GM23338 (cell line): ENCODE data around the gene NFIC.

Experiments used
- CREB1 ChIP-seq: fragments of 250-450 bp; sonication (Bioruptor Pico); IDR thresholded peaks from 2 replicates; pipeline ENCODE4 v1.5.0; 2020; ENCODE audit warnings: low read depth, mild to moderate bottlenecking, moderate library complexity
- ETS1 ChIP-seq: IDR thresholded peaks from 2 replicates; pipeline ENCODE4 v1.6.1; 2016; ENCODE audit warnings: antibody characterized with exemption
- EZH2 ChIP-seq: fragments of 200-600 bp; sonication (generic); IDR thresholded peaks from one replicate; pipeline ENCODE4 v1.8.0; 2017; ENCODE audit warnings: antibody characterized with exemption, mild to moderate bottlenecking, low read depth; ENCODE audit not compliant: unreplicated experiment
- EZH2phosphoT487 ChIP-seq: fragments of 200-600 bp; sonication (generic); IDR thresholded peaks from one replicate; pipeline ENCODE4 v1.8.1; 2018; ENCODE audit warnings: antibody characterized with exemption; ENCODE audit not compliant: unreplicated experiment
- JUNB ChIP-seq: IDR thresholded peaks from one replicate; pipeline ENCODE4 v1.6.1; 2016; ENCODE audit warnings: antibody characterized with exemption; ENCODE audit not compliant: unreplicated experiment
- NANOG ChIP-seq: IDR thresholded peaks from 2 replicates; pipeline ENCODE4 v1.6.1; 2016; ENCODE audit warnings: antibody characterized with exemption, borderline replicate concordance
- POLR2AphosphoS5 ChIP-seq: IDR thresholded peaks from 2 replicates; pipeline ENCODE4 v1.6.1; 2016; ENCODE audit warnings: antibody characterized with exemption, low read depth
- STAT1 ChIP-seq: IDR thresholded peaks from one replicate; pipeline ENCODE4 v1.6.1; 2016; ENCODE audit warnings: antibody characterized with exemption; ENCODE audit not compliant: unreplicated experiment
- ZNF331 ChIP-seq: fragments of 250-450 bp; sonication (Bioruptor Pico); IDR thresholded peaks from 2 replicates; pipeline ENCODE4 v1.5.0; 2020; ENCODE audit warnings: low read depth, mild to moderate bottlenecking, moderate library complexity
- TF ChIP-seq, protein P1 (sequence below): IDR thresholded peaks from one replicate; pipeline ENCODE4 v1.6.1; 2018; ENCODE audit warnings: antibody characterized with exemption; ENCODE audit not compliant: unreplicated experiment
- TF ChIP-seq, protein P2 (sequence below), 2 experiments: fragments of 200-600 bp in 1 of 2; sonication (generic) in 1 of 2; conservative IDR thresholded peaks; 2 replicates each; pipeline versions ENCODE4 v1.5.1 to v1.6.1; 2016 to 2017; ENCODE audit warnings: antibody characterized with exemption in 2 of 2, low read depth in 2 of 2, mild to moderate bottlenecking in 2 of 2, moderate library complexity in 1 of 2
- TF ChIP-seq, protein P3 (sequence below): fragments of 250-450 bp; sonication (Bioruptor Pico); IDR thresholded peaks from 2 replicates; pipeline ENCODE4 v1.5.0; 2020; ENCODE audit warnings: mild to moderate bottlenecking, moderate library complexity

DNA sequence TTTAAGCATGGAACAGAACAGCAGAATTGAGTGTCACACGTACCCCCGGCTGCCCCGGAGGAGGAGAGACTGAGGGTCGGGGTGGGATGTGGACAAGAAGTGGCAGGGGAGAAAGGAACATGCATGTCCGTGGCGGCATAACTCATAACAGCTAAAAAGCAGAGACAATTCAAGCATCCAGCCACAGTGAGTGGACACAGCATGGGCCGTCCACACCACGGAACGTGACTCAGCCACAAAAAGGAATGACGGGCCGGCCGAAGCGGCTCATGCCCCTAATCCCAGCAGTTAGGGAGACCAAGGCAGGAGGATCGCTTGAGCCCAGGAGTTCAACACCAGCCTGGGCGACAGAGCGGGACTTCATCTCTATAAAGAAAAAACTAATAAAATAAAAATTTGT is 126.5 kb downstream of the NFIC start:
- TF ChIP-seq, protein P1, sequence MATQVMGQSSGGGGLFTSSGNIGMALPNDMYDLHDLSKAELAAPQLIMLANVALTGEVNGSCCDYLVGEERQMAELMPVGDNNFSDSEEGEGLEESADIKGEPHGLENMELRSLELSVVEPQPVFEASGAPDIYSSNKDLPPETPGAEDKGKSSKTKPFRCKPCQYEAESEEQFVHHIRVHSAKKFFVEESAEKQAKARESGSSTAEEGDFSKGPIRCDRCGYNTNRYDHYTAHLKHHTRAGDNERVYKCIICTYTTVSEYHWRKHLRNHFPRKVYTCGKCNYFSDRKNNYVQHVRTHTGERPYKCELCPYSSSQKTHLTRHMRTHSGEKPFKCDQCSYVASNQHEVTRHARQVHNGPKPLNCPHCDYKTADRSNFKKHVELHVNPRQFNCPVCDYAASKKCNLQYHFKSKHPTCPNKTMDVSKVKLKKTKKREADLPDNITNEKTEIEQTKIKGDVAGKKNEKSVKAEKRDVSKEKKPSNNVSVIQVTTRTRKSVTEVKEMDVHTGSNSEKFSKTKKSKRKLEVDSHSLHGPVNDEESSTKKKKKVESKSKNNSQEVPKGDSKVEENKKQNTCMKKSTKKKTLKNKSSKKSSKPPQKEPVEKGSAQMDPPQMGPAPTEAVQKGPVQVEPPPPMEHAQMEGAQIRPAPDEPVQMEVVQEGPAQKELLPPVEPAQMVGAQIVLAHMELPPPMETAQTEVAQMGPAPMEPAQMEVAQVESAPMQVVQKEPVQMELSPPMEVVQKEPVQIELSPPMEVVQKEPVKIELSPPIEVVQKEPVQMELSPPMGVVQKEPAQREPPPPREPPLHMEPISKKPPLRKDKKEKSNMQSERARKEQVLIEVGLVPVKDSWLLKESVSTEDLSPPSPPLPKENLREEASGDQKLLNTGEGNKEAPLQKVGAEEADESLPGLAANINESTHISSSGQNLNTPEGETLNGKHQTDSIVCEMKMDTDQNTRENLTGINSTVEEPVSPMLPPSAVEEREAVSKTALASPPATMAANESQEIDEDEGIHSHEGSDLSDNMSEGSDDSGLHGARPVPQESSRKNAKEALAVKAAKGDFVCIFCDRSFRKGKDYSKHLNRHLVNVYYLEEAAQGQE: no peak
- TF ChIP-seq, protein P2, sequence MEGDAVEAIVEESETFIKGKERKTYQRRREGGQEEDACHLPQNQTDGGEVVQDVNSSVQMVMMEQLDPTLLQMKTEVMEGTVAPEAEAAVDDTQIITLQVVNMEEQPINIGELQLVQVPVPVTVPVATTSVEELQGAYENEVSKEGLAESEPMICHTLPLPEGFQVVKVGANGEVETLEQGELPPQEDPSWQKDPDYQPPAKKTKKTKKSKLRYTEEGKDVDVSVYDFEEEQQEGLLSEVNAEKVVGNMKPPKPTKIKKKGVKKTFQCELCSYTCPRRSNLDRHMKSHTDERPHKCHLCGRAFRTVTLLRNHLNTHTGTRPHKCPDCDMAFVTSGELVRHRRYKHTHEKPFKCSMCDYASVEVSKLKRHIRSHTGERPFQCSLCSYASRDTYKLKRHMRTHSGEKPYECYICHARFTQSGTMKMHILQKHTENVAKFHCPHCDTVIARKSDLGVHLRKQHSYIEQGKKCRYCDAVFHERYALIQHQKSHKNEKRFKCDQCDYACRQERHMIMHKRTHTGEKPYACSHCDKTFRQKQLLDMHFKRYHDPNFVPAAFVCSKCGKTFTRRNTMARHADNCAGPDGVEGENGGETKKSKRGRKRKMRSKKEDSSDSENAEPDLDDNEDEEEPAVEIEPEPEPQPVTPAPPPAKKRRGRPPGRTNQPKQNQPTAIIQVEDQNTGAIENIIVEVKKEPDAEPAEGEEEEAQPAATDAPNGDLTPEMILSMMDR (conservative IDR thresholded peaks at IDR 0.05; ENCODE audit: low read depth in 2 of 2): no peak
- TF ChIP-seq POLR2AphosphoS5 (no peak), EZH2 (no peak), EZH2phosphoT487 (no peak), JUNB (no peak), NANOG (no peak), ZNF331 (no peak), CREB1 (CRISPR knock-in tag) (no peak), STAT1 (no peak), ETS1 (no peak)
- TF ChIP-seq, protein P3, sequence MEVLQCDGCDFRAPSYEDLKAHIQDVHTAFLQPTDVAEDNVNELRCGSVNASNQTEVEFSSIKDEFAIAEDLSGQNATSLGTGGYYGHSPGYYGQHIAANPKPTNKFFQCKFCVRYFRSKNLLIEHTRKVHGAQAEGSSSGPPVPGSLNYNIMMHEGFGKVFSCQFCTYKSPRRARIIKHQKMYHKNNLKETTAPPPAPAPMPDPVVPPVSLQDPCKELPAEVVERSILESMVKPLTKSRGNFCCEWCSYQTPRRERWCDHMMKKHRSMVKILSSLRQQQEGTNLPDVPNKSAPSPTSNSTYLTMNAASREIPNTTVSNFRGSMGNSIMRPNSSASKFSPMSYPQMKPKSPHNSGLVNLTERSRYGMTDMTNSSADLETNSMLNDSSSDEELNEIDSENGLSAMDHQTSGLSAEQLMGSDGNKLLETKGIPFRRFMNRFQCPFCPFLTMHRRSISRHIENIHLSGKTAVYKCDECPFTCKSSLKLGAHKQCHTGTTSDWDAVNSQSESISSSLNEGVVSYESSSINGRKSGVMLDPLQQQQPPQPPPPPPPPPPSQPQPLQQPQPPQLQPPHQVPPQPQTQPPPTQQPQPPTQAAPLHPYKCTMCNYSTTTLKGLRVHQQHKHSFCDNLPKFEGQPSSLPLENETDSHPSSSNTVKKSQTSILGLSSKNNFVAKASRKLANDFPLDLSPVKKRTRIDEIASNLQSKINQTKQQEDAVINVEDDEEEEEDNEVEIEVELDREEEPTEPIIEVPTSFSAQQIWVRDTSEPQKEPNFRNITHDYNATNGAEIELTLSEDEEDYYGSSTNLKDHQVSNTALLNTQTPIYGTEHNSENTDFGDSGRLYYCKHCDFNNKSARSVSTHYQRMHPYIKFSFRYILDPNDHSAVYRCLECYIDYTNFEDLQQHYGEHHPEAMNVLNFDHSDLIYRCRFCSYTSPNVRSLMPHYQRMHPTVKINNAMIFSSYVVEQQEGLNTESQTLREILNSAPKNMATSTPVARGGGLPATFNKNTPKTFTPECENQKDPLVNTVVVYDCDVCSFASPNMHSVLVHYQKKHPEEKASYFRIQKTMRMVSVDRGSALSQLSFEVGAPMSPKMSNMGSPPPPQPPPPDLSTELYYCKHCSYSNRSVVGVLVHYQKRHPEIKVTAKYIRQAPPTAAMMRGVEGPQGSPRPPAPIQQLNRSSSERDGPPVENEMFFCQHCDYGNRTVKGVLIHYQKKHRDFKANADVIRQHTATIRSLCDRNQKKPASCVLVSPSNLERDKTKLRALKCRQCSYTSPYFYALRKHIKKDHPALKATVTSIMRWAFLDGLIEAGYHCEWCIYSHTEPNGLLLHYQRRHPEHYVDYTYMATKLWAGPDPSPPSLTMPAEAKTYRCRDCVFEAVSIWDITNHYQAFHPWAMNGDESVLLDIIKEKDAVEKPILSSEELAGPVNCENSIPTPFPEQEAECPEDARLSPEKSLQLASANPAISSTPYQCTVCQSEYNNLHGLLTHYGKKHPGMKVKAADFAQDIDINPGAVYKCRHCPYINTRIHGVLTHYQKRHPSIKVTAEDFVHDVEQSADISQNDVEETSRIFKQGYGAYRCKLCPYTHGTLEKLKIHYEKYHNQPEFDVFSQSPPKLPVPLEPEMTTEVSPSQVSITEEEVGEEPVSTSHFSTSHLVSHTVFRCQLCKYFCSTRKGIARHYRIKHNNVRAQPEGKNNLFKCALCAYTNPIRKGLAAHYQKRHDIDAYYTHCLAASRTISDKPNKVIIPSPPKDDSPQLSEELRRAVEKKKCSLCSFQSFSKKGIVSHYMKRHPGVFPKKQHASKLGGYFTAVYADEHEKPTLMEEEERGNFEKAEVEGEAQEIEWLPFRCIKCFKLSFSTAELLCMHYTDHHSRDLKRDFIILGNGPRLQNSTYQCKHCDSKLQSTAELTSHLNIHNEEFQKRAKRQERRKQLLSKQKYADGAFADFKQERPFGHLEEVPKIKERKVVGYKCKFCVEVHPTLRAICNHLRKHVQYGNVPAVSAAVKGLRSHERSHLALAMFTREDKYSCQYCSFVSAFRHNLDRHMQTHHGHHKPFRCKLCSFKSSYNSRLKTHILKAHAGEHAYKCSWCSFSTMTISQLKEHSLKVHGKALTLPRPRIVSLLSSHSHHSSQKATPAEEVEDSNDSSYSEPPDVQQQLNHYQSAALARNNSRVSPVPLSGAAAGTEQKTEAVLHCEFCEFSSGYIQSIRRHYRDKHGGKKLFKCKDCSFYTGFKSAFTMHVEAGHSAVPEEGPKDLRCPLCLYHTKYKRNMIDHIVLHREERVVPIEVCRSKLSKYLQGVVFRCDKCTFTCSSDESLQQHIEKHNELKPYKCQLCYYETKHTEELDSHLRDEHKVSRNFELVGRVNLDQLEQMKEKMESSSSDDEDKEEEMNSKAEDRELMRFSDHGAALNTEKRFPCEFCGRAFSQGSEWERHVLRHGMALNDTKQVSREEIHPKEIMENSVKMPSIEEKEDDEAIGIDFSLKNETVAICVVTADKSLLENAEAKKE (CRISPR knock-in tag): no peak
